Loucy (cell line): ENCODE measurements around the gene CNPY1.

Experiments used
- EZH2phosphoT487 ChIP-seq: fragments of 200-600 bp; IDR thresholded peaks from 2 replicates; pipeline ENCODE4 v1.6.1; 2018; ENCODE audit warnings: antibody characterized with exemption, mild to moderate bottlenecking, moderate library complexity, borderline replicate concordance
- TF ChIP-seq, protein P1 (sequence below): fragments of 200-600 bp; sonication (generic); conservative IDR thresholded peaks from 2 replicates; pipeline ENCODE4 v1.5.1; 2014; ENCODE audit warnings: mild to moderate bottlenecking, antibody characterized with exemption, low read length

DNA sequence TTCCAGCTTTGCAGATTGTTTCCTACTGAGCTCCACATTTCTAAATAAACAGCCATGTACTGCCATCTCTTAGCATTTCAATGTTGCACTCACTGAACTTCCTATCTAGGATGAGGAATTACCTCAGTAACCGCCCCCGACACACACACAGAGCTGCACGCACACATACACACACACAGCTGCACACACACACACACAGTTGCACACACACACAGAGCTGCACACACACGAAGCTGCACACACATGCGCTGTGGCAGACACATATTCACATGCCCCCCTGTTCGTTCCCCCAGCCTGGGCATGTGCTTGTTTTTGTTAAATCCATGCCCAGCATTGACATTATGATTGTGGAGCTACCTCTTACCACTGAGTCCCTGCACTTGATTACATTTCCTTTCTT is 39.6 kb upstream of the CNPY1 start:
- TF ChIP-seq, protein P1, sequence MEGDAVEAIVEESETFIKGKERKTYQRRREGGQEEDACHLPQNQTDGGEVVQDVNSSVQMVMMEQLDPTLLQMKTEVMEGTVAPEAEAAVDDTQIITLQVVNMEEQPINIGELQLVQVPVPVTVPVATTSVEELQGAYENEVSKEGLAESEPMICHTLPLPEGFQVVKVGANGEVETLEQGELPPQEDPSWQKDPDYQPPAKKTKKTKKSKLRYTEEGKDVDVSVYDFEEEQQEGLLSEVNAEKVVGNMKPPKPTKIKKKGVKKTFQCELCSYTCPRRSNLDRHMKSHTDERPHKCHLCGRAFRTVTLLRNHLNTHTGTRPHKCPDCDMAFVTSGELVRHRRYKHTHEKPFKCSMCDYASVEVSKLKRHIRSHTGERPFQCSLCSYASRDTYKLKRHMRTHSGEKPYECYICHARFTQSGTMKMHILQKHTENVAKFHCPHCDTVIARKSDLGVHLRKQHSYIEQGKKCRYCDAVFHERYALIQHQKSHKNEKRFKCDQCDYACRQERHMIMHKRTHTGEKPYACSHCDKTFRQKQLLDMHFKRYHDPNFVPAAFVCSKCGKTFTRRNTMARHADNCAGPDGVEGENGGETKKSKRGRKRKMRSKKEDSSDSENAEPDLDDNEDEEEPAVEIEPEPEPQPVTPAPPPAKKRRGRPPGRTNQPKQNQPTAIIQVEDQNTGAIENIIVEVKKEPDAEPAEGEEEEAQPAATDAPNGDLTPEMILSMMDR, result no peak
- TF ChIP-seq EZH2phosphoT487, result no peak
